HG03060 (cell line): ENCODE results near the gene RBL1.

ENCODE experiments used
- ATAC-seq: cut with Tn5 transposase; IDR thresholded peaks from one replicate; pipeline ENCODE4 v1.9.1; 2021; ENCODE audit warnings: low read depth, moderate number of reproducible peaks; ENCODE audit not compliant: unreplicated experiment

The RBL1 gene

DNA sequence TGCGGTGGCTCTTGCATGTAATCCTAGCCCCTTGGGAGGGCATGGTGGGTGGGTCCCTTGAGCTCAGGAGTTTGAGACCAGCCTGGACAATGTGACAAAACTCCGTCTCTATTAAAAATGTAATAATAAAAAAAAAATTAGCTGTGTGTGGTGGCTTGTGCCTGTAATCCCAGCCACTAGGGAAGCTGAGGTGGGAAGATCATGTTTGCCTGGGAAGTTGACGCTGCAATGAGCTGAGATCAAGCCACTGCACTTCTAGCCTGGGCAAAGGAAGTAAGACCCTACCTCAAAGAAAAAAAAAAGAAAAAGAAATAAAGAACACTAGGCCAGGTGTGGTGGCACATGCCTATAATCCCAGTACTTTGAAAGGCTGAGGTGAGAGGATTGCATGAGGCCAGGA, 139.8 kb downstream of the RBL1 start:
- no peak for ATAC-seq

DNA sequence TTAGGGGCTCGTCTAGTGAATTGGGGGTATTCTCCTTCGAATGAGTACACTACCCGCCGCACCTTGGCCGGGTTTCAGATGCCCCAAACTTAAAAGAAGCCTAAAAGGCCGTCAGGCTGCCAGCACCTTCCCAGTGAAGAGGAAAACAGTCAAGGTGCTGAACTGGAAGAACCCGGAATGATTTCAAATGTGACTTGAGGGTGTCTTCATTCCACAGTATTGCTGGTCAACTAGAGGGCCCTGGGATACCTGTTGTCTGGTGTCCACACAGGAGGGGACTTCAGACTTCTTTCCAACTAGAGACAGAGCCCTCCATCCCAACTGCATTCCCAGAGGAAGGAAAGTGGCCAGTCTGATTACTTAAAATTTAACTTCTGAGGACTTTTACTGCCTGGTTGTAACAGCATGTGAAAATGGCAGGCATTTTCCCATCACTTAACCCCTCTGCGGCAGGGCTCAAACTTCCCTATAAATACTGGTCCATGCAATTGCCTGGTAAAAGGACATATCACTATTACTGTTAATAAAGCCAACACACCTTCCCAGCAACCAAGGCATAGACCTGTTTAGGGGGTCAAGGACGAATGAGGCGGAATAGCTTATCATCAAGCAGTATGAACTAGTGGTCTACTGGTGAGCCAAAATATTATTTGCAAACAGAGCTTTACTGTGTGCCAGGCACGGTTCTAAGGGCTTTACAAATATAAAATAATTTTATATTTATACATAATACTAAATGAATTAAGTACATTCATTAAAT, 143.6 kb downstream of the RBL1 start:
- no peak for ATAC-seq

- ATAC-seq: peak; percentile 86
Observed at GRCh38 chr20:36951198-36951978, 144.4 kb downstream of the RBL1 start, which contains the start of gene SAMHD1. Gene SAMHD1, minus strand, starts transcription at chr20:36951708. Its CDS starts 65 bp downstream, at chr20:36951643.

- no peak for ATAC-seq
Observed at GRCh38 chr20:36950414-36951197, 145.2 kb downstream of the RBL1 start.
